SKM-1 treated with dmso at 0.1 percent for 144 hours (cell line): ENCODE data around the gene PIK3C2G.

Experiments
- DNase-seq: peaks from one replicate; lab custom pipeline; 2025; ENCODE audit not compliant: unreplicated experiment; lab: John Stamatoyannopoulos, UW

The PIK3C2G gene

GRCh38 chr12:18270958-18271460 is 9.7 kb downstream of the PIK3C2G start:
- DNase-seq = no peak

GRCh38 chr12:18275981-18276380 is 14.7 kb downstream of the PIK3C2G start:
- DNase-seq = no peak

- DNase-seq = no peak
Measured at GRCh38 chr12:18277196-18277595, 15.9 kb downstream of the PIK3C2G start.

- DNase-seq = no peak
Measured at GRCh38 chr12:18280728-18281127, 19.4 kb downstream of the PIK3C2G start.

GRCh38 chr12:18281941-18282340 is 20.6 kb downstream of the PIK3C2G start:
- no peak for DNase-seq

GRCh38 chr12:18283831-18284230 is 22.5 kb downstream of the PIK3C2G start:
- no peak for DNase-seq

- no peak for DNase-seq
Measured at GRCh38 chr12:18284386-18284785, 23.1 kb downstream of the PIK3C2G start.

- DNase-seq = no peak
Measured at GRCh38 chr12:18285161-18285560, 23.8 kb downstream of the PIK3C2G start.

- DNase-seq = no peak
Measured at GRCh38 chr12:18290386-18290785, 29.1 kb downstream of the PIK3C2G start.

GRCh38 chr12:18294889-18295288 is 33.6 kb downstream of the PIK3C2G start:
- no peak for DNase-seq

- DNase-seq = no peak
Measured at GRCh38 chr12:18296201-18296908, 35.0 kb downstream of the PIK3C2G start.

- no peak for DNase-seq
Measured at GRCh38 chr12:18296909-18297280, 35.6 kb downstream of the PIK3C2G start.

- DNase-seq = no peak
Measured at GRCh38 chr12:18297902-18298301, 36.6 kb downstream of the PIK3C2G start.

GRCh38 chr12:18302809-18303430 is 41.6 kb downstream of the PIK3C2G start:
- no peak for DNase-seq

- DNase-seq = no peak
Measured at GRCh38 chr12:18304609-18305008, 43.3 kb downstream of the PIK3C2G start.

GRCh38 chr12:18306311-18306710 is 45.0 kb downstream of the PIK3C2G start:
- no peak for DNase-seq

- no peak for DNase-seq
Measured at GRCh38 chr12:18313306-18313705, 52.0 kb downstream of the PIK3C2G start.

GRCh38 chr12:18320036-18320617 is 58.8 kb downstream of the PIK3C2G start:
- peak; percentile 8 for DNase-seq

GRCh38 chr12:18320976-18321375 is 59.7 kb downstream of the PIK3C2G start:
- DNase-seq = no peak

- DNase-seq = no peak
Measured at GRCh38 chr12:18323159-18323558, 61.8 kb downstream of the PIK3C2G start.

GRCh38 chr12:18327036-18327435 is 65.7 kb downstream of the PIK3C2G start:
- no peak for DNase-seq

GRCh38 chr12:18332173-18332572 is 70.9 kb downstream of the PIK3C2G start:
- DNase-seq = no peak
